HG02943 (cell line): ENCODE measurements around the gene ART4.

Experiments
- ATAC-seq: cut with Tn5 transposase; IDR thresholded peaks from one replicate; pipeline ENCODE4 v1.9.1; 2021; ENCODE audit warnings: mild to moderate bottlenecking, low read depth, moderate library complexity; ENCODE audit not compliant: unreplicated experiment

ART4 gene

DNA sequence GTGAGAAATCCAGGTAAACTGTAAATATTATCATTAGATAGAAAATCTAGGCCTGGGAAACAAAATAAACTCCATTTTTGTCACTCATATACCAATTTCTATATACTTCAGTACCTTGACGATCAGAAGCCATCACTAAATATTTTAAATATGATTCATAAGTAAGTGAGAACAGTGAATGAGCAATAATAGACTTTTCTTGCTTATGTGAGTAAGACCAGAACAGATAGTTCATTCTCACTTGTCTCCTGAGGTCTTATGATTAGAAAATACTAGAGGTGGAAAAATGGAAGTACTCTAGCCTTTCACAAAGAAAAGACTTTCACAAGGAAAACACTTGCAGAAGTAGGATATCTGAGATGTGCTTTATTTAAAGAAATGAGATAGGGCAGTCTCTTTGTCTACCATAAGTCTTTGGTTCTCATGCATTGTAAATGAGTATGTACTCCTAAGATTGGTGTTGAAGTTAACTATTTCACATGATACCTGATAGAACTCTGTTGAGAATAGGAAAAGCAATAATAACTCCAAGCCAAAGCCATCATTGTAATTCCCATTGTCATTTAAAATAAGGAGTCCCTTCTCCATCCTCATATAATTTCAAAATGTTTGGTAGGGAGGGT, 19.2 kb downstream of the ART4 start:
- ATAC-seq: no peak

GRCh38 chr12:14814014-14814413, 29.3 kb downstream of the ART4 start, which contains the start of gene SMCO3:
TSS of gene SMCO3 (minus strand) at chr12:14814182. CDS start at chr12:14806680, 7,502 bp downstream.
- no peak for ATAC-seq

DNA sequence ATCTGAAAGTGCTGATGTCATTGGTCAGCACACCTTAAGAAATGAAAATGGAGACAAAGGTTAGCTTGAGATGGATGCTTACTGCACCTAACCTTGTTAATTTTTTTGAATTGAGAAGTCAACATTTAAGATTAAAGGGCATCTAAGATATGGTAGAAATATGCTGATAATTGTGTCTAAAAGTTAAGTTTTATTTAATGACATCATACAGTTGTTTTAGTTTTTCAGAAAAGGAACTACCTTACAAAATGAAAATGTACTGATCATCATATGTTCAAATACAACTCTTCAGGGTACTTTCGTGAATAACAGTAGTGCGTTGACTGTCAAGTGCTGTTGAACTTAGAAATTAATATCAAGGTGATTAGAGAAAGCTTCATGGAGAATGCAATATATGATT, 31.8 kb downstream of the ART4 start:
- ATAC-seq: no peak

GRCh38 chr12:14810953-14811483, 32.3 kb downstream of the ART4 start:
- no peak for ATAC-seq

DNA sequence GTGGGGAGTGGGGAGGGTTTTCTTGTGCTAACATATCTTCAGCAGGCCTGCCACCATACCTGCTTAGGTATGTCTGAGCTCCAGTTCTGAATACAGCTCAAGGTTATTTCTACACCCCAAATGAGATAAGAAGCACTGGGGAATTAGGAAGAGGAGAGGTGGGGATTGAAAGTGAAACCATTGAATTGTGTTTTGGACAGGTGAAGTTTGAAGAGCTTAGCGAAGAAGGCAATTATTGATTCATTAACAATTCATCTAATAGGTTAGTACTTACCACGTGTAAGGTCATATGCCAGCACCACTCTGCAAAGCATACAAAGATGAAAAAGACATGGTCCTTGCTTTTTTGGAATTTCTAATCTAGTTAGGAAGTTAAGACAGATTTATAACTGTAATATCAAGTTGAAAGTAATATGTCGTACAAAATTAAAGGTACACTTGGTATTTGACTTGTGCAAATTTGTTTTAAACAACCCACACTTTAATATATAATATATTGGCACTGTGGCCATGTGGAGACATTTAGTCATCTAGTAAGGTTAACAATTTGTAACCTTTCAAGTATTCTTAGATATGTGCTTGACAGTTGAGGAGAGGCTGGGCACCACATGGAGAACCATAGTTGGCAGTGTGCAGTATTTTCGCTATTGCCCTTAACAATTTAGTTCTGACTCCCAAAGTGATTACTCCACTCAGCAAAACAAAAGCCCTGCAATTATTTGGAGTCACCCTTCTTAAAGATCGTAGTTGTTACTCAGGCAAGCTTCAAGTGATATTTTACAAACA, 33.0 kb downstream of the ART4 start:
- no peak for ATAC-seq

DNA sequence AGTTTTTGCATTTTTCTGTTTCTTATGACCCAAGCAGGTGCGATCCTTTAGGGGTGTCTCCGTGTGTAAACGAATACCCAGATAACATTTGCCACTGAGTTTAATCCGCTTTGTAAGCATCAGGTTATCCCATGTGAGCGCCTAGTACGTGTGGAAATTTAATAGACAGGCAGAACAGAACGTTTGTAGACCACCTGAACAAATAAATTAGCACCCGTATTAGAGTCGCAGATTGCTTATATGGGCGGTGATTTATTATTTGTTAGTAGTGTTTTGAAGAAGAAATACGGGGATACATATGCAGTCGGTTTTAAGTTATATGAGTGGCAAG, 39.5 kb downstream of the ART4 start:
- ATAC-seq: peak; percentile 20

- peak; percentile 99 for ATAC-seq
These were observed 40.1 kb downstream of the ART4 start, which contains the start of the genes C12orf60 and WBP11 for GRCh38 chr12:14803011-14803829. TSS of gene C12orf60 (plus strand) at chr12:14803670. CDS start at chr12:14822936, 19,266 bp downstream. TSS of gene WBP11 (minus strand) at chr12:14803478. CDS start at chr12:14801383, 2,095 bp downstream.

DNA sequence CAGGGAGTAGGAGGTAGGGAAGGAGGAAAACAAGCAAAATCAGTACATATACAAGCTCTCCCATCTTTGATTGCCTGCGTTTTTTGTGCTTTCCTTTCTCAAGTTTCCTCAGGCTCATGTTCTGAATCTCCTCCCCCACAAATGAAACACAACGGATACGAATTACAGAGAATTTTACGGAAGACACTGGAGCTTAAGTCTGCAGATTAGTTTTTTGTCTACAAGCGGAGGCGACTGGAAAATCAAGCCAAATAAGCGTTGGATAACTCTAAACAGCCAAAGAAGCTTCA, 40.7 kb downstream of the ART4 start:
- no peak for ATAC-seq

- ATAC-seq: no peak
These were observed 41.1 kb downstream of the ART4 start for GRCh38 chr12:14802247-14802646.

DNA sequence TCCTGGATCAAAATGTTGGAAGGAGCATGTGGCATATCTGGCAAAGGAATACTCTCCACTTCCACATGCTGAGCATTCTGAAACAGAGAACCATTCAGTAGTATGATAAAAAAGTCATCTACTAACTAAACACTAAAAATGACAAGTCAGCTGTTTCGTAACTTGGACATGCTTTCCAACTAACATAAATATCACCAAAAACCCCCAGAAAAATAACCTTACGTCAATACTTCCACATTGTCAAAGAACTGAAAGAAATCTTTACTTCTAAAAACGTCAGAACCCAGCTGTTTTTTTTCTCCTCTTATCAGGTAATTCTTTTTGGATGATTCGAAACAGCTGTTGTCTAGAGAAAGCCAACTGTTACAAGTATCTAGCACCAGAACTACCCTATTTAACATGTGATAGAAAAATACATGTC, 48.3 kb downstream of the ART4 start:
- no peak for ATAC-seq

DNA sequence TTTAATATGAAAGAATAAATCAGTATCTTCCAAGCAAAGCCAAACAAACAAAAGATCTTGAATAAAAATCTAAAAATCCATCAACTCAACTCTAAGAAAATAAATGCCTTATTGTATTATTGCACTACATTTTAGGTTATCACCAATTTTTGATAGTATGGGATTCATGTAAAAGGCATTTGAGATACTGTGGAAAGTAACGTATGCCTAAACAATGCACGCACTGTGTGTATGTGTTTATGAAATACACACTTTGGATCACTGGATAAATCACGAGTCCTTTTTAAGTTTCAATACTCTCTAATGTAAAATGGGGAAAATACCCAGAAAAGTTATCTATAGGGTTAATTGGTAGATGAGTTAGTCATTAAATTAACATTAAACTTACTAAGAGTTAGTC, 57.8 kb downstream of the ART4 start:
- no peak for ATAC-seq

GRCh38 chr12:14784471-14784870, 58.9 kb downstream of the ART4 start:
- no peak for ATAC-seq

- ATAC-seq: no peak
These were observed 60.6 kb downstream of the ART4 start for GRCh38 chr12:14782756-14783155.

DNA sequence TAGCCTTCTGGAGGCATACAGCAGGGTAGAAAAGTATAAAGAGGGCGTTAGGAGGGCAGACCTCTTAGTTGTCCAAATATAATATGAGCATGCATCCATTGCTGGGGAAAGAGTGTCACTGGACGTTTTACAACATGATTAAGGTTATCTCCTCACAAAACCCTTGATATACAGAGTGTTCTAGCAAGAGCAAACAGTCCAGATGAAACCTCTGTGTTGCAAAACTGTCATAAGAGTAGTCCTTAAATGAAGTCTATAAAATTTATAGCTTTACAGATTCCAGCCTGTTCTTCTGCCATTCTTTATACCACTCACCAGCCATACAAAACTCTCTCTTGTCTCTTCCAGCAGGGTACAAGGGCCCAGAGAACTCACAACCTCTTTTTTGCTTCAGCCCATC, 61.8 kb downstream of the ART4 start:
- no peak for ATAC-seq

DNA sequence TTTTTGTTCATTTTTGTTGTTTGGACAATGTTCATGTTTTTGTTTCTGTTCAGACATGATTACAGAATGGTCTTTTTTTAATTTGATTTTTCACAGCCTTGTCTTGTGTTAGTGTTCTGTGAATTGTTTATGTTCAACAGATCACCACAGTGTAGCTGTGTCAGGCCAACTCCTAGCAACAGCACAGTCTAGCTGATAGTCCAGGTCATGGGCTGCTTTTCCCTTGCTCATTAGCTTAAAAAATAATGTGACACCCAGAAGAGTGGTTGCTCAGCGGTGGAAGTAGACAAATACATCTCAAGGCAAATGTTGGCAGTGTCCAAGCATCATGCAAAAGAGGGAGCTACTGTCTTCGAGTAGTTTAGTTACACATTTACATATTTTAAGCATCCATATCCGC, 62.5 kb downstream of the ART4 start:
- no peak for ATAC-seq

DNA sequence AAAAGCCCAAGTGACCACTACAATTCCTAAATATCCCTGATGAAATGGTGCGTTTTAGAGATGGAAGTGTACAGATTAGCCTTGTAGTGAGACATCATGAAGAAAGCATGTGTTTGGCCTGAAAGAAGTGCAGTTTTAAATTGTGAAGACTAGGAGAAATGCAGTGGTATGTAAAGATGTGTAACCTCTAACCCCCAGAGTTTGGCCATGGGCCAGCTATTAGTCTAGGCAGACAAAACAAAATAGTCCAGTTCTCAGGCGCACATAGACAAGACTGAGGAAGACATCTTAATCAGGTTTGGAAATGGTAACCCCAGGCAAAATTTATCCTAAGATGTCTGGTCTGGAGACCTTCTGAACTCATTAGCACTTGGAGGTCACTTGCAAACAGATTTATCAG, 63.5 kb downstream of the ART4 start:
- no peak for ATAC-seq

DNA sequence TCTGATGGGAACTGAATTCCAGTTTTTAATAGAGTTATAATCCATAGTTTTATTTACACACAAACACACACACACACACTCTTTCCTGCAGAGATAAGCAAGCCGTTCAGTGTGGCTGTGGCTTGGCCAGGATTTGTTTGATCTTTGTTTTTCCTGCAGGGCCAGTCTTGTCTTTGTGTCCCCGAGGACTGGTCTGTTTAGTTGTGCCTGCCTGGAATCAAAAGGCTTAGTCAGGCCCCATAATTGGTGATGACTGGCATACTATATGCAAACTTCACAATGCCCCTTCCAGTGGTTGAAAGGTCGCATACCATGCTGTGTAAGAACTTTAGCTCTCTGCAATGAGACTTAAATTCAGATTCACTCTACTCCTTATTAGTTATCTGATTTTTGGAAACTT, 66.1 kb downstream of the ART4 start:
- no peak for ATAC-seq

DNA sequence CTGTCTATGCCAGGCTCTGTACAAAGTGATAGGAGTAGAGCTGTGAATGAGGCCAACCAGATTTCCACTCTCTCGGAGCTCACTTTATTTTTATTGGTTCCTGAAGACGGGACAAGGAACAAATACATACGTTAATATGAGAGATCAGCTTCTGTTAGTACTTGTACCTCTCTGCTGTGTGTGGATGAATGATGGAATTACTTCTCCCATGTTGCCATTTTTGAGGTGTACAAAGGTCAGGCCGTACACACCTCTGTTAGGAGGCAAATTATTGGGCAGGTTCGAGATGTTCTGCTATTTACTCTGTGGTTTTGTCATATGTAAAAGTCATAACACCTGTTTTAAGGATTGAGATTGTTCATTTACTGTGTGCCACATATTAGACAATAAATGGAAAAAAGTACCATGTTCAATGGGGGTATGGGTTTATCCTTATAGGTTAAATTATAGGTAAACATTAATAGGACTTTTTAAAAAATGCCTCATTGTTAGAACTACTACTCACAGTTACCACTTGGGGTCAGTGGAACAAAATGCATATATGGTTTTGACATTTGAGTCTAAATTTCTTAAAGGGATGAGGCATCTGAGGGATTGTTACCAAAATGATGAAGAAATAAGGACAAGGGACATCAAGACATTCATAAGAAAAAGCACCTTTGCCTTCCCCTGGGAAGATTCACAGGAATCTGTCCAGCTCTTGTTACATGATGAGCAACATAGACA, 66.9 kb downstream of the ART4 start:
- ATAC-seq: no peak

DNA sequence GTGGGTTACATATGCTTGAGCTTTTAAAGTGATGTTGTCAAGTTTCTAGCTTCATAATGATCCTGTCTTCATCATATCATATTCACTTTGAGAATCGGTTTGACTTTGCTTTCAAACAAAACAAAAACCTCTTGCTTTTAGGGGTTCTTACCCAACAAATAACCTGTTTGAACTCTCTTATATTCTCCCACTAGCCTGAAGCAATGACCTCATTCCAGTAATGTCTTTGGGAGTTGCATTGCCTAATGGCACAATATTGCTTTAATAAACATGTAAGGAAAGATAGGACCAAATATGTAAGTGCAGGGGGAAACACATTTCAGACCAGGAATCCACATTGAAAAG, 67.7 kb downstream of the ART4 start:
- no peak for ATAC-seq
